GM12801 (cell line): ENCODE data around the gene THEMIS.

ENCODE experiments used
- CTCF ChIP-seq: IDR thresholded peaks from one replicate; pipeline ENCODE4 v1.5.1; 2011; ENCODE audit warnings: control low read depth; ENCODE audit not compliant: insufficient read length; ENCODE audit errors: extremely low read depth

Gene THEMIS

GRCh38 chr6:127924031-127924430 lies 23.2 kb upstream of the THEMIS start:
- no peak for TF ChIP-seq CTCF

DNA sequence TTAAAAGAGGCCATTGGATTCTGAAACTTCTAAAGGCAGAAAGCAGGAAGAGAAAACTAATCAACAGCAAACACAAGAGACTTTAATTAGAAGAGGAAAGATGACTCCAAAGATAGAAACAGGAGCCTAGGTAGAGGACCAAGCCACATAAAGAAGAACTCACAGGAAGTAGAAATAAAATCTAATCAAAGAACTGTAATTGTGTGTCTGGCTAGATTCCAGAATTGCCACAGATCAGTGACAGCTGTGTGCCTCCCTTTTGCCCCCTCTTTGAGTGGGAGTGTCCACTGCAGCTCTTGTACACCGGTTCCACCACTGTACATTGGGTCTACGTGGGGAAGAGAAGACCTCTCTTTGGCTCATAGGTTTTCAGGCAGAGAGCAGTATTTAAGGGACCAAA lies 22.3 kb upstream of the THEMIS start:
- TF ChIP-seq CTCF: no peak

DNA sequence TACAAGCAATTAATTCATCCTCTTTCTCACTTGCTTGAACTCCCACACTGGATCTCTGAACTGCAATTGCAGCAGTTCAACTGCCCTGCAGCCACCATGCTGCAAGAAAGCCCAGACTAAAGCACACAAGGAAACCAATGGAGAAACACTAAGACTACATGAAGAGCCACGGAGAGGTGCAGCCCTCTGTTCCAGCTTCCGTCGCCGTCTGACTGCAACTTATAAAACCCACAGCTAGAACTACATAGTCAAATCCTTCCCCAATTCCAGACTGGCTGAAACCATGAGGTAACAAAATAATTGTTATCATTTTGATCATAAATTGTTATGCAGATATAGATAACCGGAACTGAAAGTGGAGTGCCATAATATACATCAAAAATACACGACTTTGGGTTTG lies 21.1 kb upstream of the THEMIS start:
- no peak for TF ChIP-seq CTCF

DNA sequence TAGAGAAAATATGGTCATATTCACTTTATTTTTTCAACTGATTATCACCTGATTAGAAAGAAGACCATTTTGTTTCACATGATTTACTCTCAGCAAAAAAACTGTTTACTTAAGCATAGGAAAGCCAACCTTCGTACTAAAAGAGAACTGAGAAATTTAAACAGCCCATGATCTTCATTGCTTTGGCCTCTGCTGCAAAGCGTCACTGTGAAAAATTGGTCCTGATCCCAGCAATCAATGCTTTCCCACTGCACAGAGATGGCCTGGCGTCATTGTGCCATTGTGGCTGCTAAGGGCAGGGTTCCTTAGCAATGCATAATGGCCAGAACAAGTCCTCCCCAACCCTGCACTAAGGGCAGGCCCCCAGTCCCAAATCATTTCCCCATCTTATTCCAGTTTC lies 19.9 kb upstream of the THEMIS start:
- no peak for TF ChIP-seq CTCF

DNA sequence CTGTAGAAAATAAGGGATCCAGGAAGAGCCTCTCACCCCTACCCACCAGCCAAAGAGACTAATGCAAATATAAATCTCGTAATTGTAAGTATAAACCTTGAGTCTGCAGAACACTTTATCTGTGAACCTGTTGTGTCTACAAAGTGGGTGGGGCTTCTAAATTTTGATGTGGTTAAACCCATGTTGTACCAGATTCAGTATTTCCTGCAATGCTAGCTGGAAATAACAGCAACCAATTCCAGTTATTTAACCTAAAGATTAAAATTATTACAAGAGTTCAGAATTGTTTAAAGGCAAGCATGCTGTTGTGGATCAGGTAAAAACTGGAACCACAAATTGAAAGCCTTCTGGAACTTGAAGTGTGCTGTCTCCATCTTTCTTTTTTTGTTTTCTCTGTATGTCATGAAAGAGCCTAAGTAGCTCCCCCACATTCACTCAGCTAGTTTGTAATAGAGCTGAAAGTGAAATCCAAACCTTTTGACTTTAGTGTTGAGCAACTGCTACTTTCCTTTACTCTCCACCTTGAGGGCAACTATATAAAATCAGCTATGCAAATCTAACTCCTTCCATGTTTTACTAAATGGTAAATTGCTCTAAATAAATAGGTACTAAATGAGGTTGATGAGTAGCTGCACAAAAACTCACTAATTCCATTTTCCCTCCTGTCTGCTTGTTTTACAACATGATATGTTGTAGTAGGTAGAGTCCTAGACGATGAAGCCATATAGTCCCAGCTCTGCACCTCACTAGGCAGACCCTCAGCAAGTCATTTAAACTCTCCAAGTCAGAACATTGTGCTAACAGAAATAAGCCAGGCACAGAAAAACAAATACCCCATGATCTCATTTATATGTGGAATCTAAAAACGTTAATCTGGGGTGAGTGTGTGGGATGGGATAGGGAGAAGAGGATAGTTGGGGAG lies 17.9 kb upstream of the THEMIS start:
- no peak for TF ChIP-seq CTCF

GRCh38 chr6:127917766-127918165 lies 16.9 kb upstream of the THEMIS start:
- no peak for TF ChIP-seq CTCF

DNA sequence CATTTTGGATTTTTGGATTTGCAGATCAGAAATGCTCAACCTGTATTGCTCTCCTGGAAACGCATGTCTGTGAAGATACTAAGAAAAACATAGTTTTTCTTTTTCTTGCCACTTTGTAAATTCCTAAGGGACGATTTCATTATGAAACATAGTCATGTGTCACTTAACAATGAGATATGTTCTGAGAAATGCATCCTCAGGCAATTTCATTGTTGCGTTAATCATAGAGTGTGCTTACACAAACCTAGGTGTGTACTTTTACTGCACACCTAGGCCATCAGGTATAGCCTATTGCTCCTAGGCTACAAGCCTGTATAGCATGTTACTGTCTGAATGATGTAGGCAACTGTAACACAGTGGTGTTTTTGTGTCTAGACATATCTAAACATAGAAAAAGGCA lies 13.4 kb upstream of the THEMIS start:
- TF ChIP-seq CTCF: no peak

GRCh38 chr6:127912914-127913313 lies 12.1 kb upstream of the THEMIS start:
- TF ChIP-seq CTCF: no peak
